GM21360 (cell line): ENCODE data around the gene CMTM8.
"Not testable (repeated sequence)": the region's sequence is repeated elsewhere in the genome, so short reads cannot be mapped to it uniquely, and the experiment has no call there.

Experiments used
- ATAC-seq: cut with Tn5 transposase; IDR thresholded peaks from one replicate; pipeline ENCODE4 v1.9.1; 2021; ENCODE audit warnings: mild to moderate bottlenecking, moderate library complexity; ENCODE audit not compliant: unreplicated experiment

CMTM8 gene

GRCh38 chr3:32228743-32229142 lies 9.7 kb upstream of the CMTM8 start:
- ATAC-seq, result not testable (repeated sequence)

DNA sequence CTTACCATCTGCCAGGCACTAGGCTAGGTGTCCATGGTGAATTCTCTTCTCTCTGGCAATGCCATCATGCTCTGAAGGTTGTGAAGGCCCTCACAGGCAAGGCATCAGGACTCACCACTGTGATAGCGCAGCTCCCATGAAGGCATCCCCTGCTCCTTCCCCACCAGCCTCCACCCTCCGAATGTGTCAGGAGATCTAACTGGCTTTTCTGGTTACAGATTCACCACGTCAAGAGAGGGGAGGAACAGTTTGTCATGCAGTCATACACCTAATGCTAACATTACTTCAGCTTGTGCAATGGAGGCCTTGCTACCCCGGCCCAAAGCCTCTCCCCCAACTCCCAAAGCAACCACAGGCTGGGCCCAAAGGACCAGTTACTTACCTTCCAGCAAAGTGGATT lies 8.9 kb upstream of the CMTM8 start:
- no peak for ATAC-seq

DNA sequence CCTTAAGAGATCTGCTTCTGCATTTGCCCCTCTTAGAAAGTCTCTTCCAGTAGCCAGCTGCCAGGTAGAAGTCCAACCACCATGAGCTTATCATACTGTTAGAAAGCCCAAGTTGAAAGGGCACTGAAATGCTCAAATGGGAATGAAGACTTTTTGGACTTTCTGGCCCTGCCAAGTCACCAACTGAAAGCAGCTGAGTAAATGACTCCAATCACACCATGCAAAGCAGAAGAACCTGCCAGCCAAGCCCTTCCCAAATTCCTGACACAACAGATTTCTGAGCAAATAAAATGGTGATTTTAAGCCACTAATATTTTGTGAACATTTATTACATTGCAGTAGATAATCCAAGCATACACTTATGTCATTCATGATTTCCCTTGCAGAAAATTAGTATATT lies 2.1 kb upstream of the CMTM8 start:
- no peak for ATAC-seq

DNA sequence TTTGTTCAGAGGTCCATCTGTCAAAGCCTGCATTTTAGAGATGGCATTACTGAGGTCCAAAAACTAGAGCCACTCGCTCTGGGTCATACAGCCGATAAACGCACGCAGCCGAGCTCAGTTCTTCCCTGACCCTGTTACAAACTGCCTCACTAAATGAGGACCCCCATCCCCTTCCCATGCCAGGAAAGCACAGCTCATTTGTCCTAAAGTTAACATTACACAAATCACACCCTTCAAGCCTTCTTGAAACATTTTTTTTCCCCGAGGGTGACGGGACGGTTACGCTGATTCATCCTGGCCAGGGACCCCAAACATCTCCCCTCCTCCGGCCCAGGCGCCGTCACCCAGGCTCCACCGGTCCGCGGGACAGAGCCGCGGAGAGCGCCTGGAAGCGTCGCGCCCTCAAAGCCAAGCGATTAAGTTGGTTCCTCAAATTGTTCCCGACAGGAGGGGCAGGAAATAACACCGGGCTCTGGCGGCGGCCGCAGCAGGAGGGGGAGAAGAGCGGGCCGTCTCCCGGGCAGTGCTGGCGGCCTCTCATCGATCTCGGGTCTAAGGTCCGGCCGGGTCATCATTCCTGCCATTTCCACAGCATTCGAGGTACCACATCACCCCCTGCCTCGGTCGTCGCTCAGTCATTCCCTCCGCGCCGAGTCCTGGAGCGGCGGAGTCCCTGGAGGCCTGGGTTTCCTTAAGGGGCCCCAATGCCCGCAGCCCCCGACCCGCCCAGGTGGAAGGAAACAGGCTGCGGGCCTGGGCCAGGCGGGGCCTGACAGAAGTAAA lies 619 bp upstream of the CMTM8 start:
- no peak for ATAC-seq

- ATAC-seq, result no peak
Observed at GRCh38 chr3:32239307-32240158, 1.1 kb downstream of the CMTM8 start.

- ATAC-seq, result no peak
Observed at GRCh38 chr3:32240159-32240545, 1.7 kb downstream of the CMTM8 start.

GRCh38 chr3:32241100-32241499 lies 2.6 kb downstream of the CMTM8 start:
- ATAC-seq, result no peak

DNA sequence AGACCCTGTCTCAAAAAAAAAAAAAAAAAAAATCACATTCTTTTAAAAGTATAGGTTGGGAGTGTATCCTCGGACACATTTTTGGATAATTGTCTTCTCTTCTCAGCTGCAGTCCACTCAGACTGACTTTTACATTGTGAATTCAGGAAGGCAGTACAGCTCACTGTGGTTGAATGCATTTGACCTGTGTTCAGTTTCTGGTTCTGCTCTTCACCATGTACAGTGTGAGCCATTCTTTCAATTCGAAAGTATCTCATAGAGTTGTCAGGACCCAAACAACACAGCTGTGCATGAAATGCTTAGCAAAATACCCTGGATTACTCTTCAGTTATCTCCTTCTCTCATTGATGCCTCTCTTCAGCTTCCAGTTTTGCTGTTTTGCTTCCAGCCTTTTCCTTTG lies 5.0 kb downstream of the CMTM8 start:
- ATAC-seq, result no peak

GRCh38 chr3:32245200-32245599 lies 6.7 kb downstream of the CMTM8 start:
- ATAC-seq, result no peak

- ATAC-seq, result no peak
Observed at GRCh38 chr3:32246079-32246675, 7.7 kb downstream of the CMTM8 start.

DNA sequence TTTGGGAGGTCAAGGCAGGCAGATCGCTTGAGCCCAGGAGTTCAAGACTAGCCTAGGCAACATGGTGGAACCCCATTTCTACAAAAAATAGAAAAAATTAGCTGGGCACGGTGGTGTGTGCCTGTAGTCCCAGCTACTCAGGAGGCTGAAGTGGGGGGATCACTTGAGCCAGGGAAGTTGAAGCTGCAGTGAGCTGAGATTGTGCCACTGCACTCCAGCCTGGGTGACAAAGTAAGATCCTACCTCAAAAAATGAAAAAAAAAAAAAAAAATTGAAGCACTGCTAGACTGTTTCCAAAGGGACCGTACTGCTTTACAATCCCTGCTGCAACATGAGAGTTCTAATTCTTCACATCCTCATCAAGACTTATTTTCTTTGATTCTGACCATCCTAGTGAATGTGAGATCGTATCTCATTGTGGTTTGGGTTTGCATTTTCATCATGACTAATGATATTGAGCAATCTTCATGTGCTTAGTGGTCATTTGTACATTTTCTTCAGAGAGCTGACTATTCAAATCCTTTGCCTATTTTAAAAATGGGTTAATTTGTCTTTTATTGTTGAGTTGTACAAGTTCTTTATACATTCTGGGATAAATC lies 10.8 kb downstream of the CMTM8 start:
- ATAC-seq, result no peak

DNA sequence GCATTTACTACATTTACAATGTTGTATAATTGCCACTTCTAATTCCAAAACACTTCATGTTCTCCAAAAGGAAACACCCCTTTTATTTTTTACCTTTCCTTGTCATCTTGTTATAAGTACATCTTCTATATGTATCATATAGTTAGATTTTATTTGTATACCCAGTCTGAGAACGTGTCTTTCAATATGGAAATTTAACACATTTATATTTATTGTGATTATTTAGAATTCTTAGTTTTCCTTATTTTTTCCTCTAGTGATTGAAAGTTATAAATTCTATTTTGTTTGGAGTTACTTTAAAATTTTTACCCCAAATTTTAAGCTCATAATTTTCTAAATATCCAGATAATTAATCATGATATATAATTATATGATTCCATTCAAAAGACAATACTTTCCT lies 15.8 kb downstream of the CMTM8 start:
- ATAC-seq, result no peak

GRCh38 chr3:32255345-32255744 lies 16.9 kb downstream of the CMTM8 start:
- no peak for ATAC-seq

DNA sequence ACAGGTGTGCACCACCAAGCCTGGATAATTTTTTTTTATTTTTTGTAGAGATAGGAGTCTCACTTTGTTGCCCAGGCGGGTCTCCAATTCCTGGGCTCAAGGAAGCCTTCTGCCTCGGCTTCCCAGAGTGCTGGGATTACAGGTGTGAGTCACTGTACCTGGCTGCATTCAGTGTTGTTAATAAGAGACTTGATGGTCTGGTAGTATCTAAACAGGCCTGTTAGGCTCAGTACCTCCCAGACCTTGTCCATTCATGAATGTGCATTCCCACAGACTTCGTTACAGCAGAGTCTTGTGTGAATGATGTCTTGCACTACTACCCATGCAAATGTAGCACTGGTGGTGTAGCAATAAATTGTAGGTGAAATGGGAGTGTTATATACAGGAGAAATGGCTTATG lies 17.7 kb downstream of the CMTM8 start:
- ATAC-seq, result no peak

DNA sequence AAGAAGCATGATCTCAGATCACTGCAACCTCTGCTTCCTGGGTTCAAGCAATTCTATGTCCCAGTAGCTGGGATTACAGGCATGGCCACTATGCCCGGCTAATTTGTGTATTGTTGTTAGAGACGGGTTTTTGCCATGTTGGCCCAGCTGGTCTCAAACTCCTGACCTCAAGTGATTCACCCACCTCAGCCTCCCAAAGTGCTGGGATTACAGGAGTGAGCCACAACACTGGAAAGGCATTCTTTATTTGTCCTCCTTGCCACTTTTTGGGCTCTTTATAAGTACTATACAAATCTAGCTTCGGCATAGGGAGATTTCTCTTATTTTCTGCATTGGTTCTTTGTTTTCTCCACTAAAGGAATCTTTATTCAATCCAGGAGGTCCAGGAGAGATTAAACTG lies 18.6 kb downstream of the CMTM8 start:
- ATAC-seq, result no peak

DNA sequence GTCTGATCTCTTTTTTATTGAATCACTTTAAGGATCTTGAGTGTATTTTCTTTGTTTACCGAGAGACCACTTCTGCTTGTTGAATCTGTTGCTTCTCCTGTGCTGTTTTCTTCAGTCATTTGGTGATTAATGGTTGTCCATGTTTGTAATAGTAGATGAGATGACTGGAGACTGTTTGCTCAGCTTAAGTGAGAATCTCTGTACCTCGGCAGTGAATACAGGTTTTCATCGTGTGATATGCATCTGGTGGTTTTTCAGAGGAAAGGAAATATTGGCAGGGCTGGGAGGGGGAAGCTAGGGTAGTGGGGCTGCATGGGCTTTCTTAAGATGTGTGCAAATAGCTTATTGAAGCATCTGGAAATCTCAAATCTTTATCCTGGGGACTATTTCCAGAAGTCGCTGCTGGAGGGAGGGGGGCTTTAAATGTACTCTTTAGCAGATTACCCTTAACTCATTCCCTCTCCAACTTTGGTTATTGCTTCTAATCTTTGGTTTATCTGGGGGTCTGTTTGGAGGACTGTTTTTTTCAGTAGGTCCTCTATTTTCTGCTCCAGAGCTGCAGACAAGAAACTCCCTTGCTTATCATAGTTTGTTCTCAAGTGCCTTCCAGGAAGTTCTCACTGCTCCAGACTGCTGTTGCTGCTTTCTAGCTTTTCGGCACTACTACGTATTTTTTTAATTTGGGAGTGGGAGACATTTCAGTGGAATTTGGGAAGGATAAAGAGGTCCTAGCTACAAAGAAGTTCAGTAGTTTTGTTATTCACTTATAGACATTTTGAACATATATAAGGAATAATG lies 19.4 kb downstream of the CMTM8 start:
- no peak for ATAC-seq

- no peak for ATAC-seq
Observed at GRCh38 chr3:32258869-32259268, 20.4 kb downstream of the CMTM8 start.

- ATAC-seq, result no peak
Observed at GRCh38 chr3:32261545-32261944, 23.1 kb downstream of the CMTM8 start.

- ATAC-seq, result no peak
Observed at GRCh38 chr3:32262201-32262600, 23.7 kb downstream of the CMTM8 start.

DNA sequence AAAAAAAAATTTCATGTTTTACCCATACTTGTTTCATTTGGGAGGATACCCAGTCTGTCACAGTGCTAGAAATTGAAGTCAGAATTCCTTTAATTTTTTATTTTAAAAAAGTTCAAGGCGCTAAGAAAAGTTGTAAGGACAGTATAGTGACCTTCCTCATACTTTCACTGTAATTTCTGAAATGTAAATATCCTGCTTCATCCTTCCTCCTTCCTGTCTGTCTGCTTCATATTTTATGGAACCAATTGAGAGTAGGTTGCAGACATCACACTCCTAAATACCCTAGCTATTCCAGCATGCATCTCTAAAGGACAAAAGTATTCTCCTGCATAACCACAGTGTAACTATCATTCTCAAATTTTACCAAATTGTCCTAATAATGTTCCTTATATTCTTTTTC lies 35.8 kb downstream of the CMTM8 start:
- no peak for ATAC-seq

GRCh38 chr3:32275506-32275905 lies 37.0 kb downstream of the CMTM8 start:
- ATAC-seq, result no peak
